Upper lobe of right lung (tissue), 1 donor: ENCODE measurements around the gene SRSF8. TPM values are rescaled to one million over a fixed set of nuclear protein-coding genes. Genes with fewer than 3 reads are reported as not detected.

Experiments used
- ATAC-seq: fragments of 200-7000 bp; cut with Tn5 transposase; one replicate; pipeline ENCODE4 v1.9.1; 2020; ENCODE audit warnings: mild to moderate bottlenecking, moderate library complexity
- DNase-seq: peaks from one replicate; pipeline ENCODE4 v3.0.0-alpha.2; 2020
- H3K27ac ChIP-seq: fragments of 200-600 bp; one replicate; pipeline ENCODE4 v1.8.0; 2022
- H3K27me3 ChIP-seq: fragments of 200-600 bp; one replicate; pipeline ENCODE4 v1.8.0; 2022; ENCODE audit warnings: mild to moderate bottlenecking
- H3K36me3 ChIP-seq: fragments of 200-600 bp; one replicate; pipeline ENCODE4 v1.8.0; 2022
- H3K4me1 ChIP-seq: fragments of 200-600 bp; one replicate; pipeline ENCODE4 v1.8.0; 2022
- H3K4me3 ChIP-seq: fragments of 200-600 bp; one replicate; pipeline ENCODE4 v1.8.0; 2022; ENCODE audit warnings: mild to moderate bottlenecking
- H3K9me3 ChIP-seq: fragments of 200-600 bp; one replicate; pipeline ENCODE4 v1.8.0; 2022
- intact Hi-C: fragments of 100-400 bp; cut with DNase I; formaldehyde crosslinking; loops from one replicate; pipeline ENCODE4 v1.11.0; 2022
- total RNA-seq: library from RNA; stranded (reverse); fragmentation: NEBNext Ultra II Directional; extraction: Animal tissue kit (Norgen Biotek cat#: 25700); gene quantifications from one replicate; pipeline ENCODE4 v1.2.1, GENCODE V29; 2021
- TF ChIP-seq, protein P1 (sequence below): fragments of 200-600 bp; IDR thresholded peaks from one replicate; pipeline ENCODE4 v1.8.0; 2022; ENCODE audit warnings: antibody characterized with exemption
- donor health status: DM: no; HTN: yes; CAD: no; lungs with severe emphysema.

Gene SRSF8
- total RNA-seq, 1 donor from 2014 or later, result 42.2 TPM

DNA sequence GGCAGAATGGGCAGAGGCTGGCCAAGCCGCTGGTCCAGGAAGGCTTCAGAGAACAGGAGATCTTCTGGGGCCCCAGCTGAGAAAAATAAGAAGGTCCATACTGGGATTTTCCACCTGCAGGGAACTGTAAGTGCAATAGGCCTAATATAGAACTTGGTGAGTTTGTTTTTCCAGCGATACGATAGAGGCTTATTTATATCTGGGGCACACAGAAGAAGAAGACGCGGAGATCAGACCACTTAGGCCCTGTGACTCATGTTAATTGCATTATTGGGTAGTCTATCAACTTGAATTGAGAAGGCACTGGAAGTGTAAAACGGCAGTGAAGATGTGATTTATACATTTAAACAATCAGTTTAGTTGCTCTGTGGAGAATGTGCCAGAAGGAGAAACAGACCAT is 7.7 kb upstream of the SRSF8 start:
- Histone ChIP-seq H3K36me3 (no peaks in the 10 kb centered on the region), H3K27ac (no peak overlapping the region), H3K4me3 (no peak overlapping the region), H3K27me3 (no peaks in the 10 kb centered on the region), H3K9me3 (no peaks in the 10 kb centered on the region), H3K4me1 (no peaks in the 10 kb centered on the region)
- TF ChIP-seq, protein P1, sequence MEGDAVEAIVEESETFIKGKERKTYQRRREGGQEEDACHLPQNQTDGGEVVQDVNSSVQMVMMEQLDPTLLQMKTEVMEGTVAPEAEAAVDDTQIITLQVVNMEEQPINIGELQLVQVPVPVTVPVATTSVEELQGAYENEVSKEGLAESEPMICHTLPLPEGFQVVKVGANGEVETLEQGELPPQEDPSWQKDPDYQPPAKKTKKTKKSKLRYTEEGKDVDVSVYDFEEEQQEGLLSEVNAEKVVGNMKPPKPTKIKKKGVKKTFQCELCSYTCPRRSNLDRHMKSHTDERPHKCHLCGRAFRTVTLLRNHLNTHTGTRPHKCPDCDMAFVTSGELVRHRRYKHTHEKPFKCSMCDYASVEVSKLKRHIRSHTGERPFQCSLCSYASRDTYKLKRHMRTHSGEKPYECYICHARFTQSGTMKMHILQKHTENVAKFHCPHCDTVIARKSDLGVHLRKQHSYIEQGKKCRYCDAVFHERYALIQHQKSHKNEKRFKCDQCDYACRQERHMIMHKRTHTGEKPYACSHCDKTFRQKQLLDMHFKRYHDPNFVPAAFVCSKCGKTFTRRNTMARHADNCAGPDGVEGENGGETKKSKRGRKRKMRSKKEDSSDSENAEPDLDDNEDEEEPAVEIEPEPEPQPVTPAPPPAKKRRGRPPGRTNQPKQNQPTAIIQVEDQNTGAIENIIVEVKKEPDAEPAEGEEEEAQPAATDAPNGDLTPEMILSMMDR, result no peak
- no peak for ATAC-seq
- no peak for DNase-seq
- intact Hi-C loops, result no loop called here

- TF ChIP-seq, protein P1, result no peak
- intact Hi-C loops, result no loop called here
- no peaks in the 10 kb centered on the region for H3K36me3 ChIP-seq
- no peak for ATAC-seq
- H3K27ac ChIP-seq, result no peak overlapping the region
- no peaks in the 10 kb centered on the region for H3K27me3 ChIP-seq
- H3K4me1 ChIP-seq, result peaks cover 19% of the 10 kb centered on the region
- no peak for DNase-seq
- H3K9me3 ChIP-seq, result no peaks in the 10 kb centered on the region
- no peak overlapping the region for H3K4me3 ChIP-seq
Measured at GRCh38 chr11:95065336-95065735, 1.4 kb upstream of the SRSF8 start.

DNA sequence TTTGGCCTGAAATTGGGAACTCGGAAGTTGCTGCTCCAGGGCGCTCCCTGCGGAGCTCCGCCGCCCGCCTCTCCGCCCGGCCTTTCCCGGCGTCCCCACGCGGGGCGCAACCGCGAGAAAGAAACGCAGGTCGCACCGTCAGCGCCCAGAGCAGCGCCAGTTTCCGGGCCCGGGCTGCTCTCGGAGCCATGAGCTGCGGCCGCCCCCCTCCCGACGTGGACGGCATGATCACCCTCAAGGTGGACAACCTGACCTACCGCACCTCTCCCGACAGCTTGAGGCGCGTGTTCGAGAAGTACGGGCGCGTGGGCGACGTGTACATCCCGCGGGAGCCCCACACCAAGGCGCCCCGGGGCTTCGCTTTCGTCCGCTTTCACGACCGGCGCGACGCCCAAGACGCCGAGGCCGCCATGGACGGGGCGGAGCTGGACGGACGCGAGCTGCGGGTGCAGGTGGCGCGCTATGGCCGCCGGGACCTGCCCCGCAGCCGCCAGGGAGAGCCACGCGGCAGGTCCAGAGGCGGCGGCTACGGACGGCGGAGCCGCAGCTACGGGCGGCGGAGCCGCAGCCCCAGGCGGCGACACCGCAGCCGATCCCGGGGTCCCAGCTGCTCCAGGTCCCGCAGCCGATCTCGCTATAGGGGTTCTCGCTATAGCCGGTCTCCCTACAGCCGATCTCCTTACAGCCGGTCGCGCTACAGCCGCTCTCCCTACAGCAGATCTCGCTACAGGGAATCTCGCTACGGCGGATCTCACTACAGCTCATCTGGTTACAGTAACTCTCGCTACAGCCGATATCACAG is 521 bp downstream of the SRSF8 start:
- peaks cover 22% of the 10 kb centered on the region for H3K4me1 ChIP-seq
- DNase-seq (peak; percentile 92), ATAC-seq (peak; percentile 90)
- no peaks in the 10 kb centered on the region for H3K36me3 ChIP-seq
- peak overlapping the region; percentile 80 for H3K4me3 ChIP-seq
- H3K27me3 ChIP-seq, result no peaks in the 10 kb centered on the region
- TF ChIP-seq, protein P1, result peak; percentile 68
- intact Hi-C loops, result no loop called here
- H3K27ac ChIP-seq, result peak overlapping the region; percentile 96
- no peaks in the 10 kb centered on the region for H3K9me3 ChIP-seq

GRCh38 chr11:95067841-95068219 is 1.1 kb downstream of the SRSF8 start:
- Histone ChIP-seq H3K27me3 (no peaks in the 10 kb centered on the region), H3K4me3 (peak overlapping the region; percentile 80), H3K9me3 (no peaks in the 10 kb centered on the region), H3K4me1 (peaks cover 22% of the 10 kb centered on the region), H3K36me3 (no peaks in the 10 kb centered on the region), H3K27ac (peak overlapping the region; percentile 96)
- intact Hi-C loops, result no loop called here
- TF ChIP-seq, protein P1, result no peak
- DNase-seq, result no peak
- ATAC-seq, result no peak

DNA sequence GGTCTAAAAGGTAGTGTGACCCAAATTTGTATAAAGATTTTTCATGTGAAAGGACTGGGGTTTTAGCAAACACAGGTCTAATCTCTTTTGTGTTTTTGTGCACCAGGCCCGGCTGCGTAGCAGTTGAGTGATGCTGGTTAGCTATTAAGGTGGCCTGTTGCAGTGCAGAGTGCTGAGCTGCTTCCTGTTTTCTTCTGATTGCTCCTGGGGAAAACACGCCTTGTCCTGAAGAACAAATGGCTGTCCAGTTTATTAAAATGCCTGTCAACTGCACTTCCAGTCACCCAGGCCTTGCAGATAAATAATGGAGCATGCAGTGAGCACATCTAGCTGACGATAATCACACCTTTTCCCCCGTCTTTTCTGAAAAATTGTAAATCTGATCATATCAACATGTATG is 1.8 kb downstream of the SRSF8 start:
- Histone ChIP-seq H3K4me1 (peaks cover 22% of the 10 kb centered on the region), H3K36me3 (no peaks in the 10 kb centered on the region), H3K27me3 (no peaks in the 10 kb centered on the region), H3K9me3 (no peaks in the 10 kb centered on the region), H3K4me3 (peak overlapping the region; percentile 80), H3K27ac (peak overlapping the region; percentile 96)
- DNase-seq (peak; percentile 76), ATAC-seq (peak; percentile 85)
- TF ChIP-seq, protein P1, result no peak
- intact Hi-C loops, result no loop called here
